ENCODE results near the gene FASLG. TPM values are rescaled to one million over a fixed set of nuclear protein-coding genes. Genes with fewer than 3 reads are reported as not detected.
"Not testable (repeated sequence)": the region's sequence is repeated elsewhere in the genome, so short reads cannot be mapped to it uniquely, and the experiment has no call there.

FASLG gene
- total RNA-seq, 1 experiment from 2014 or later: not detected

DNA sequence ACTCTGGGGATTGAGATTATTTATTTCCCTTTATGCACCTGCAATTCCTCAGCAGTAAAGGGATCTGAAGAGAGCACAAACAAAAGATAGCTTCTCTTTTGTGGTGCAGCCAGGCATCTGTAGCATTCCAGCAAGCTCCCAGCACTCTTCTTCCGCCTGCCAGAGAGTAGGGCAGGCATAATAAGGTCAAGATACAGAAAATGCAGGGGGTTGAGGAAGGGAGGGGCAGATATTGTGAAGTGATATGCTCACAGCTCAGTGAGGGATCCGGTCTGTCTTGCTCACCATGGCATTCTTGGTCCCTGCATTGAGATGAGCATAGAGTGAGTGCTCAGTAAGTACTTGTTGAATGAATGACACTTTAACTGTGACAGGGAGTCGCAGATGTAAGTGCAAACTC is 23.9 kb downstream of the FASLG start:
- no peak overlapping the region for H3K27ac ChIP-seq (ENCODE audit: low read depth, low read length, poor library complexity, severe bottlenecking)
- H3K27me3 ChIP-seq (replicated peaks; ENCODE audit: insufficient read depth, low read depth, low read length, poor library complexity): no peaks in the 10 kb centered on the region
- no peaks in the 10 kb centered on the region for H3K4me1 ChIP-seq (ENCODE audit: insufficient read depth, low read length, poor library complexity, severe bottlenecking)
- H3K9me3 ChIP-seq (ENCODE audit: low read depth, low read length, poor library complexity, severe bottlenecking): no peaks in the 10 kb centered on the region
- CTCF ChIA-PET: no interaction called here
- H3K4me3 ChIP-seq (ENCODE audit: low read depth, low read length, poor library complexity, severe bottlenecking): no peak overlapping the region
- no peaks in the 10 kb centered on the region for H3K36me3 ChIP-seq (ENCODE audit: insufficient read depth, low read length, poor library complexity, severe bottlenecking)
- no peak for TF ChIP-seq EZH2 (IDR thresholded peaks at IDR 0.05; ENCODE audit: borderline replicate concordance, low read depth, low read length, poor library complexity, severe bottlenecking)
- TF ChIP-seq, protein P1, sequence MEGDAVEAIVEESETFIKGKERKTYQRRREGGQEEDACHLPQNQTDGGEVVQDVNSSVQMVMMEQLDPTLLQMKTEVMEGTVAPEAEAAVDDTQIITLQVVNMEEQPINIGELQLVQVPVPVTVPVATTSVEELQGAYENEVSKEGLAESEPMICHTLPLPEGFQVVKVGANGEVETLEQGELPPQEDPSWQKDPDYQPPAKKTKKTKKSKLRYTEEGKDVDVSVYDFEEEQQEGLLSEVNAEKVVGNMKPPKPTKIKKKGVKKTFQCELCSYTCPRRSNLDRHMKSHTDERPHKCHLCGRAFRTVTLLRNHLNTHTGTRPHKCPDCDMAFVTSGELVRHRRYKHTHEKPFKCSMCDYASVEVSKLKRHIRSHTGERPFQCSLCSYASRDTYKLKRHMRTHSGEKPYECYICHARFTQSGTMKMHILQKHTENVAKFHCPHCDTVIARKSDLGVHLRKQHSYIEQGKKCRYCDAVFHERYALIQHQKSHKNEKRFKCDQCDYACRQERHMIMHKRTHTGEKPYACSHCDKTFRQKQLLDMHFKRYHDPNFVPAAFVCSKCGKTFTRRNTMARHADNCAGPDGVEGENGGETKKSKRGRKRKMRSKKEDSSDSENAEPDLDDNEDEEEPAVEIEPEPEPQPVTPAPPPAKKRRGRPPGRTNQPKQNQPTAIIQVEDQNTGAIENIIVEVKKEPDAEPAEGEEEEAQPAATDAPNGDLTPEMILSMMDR (conservative IDR thresholded peaks at IDR 0.05; ENCODE audit: low read depth, low read length): no peak
- no TSS peak for BruUV-seq (replicated peaks)
- DNase-seq (ENCODE audit: low spot score): no peak
- intact Hi-C loops (cut with micrococcal nuclease; ENCODE audit: unreplicated experiment): no loop called here
- POLR2A ChIA-PET (ENCODE audit: low non-redundant PET): no interaction called here

DNA sequence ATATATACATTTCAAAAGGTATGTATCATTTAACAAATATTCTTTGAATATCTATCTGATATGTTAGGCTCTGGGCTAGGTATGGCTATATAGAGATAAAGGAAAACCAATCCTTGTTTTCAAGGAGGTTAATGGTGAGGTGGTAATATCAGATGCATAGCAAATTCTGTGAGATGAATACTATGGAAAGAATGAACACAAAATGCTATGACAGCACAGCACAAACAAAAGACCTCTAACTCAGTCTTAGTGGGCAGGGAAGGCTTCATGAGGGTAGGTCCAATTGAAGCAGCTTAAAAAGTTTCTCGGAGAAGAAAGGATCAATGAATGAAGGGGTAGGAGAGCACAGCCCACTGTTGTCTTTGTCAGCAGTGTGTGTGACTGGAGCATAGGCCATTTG is 27.2 kb downstream of the FASLG start:
- Histone ChIP-seq H3K27me3 (replicated peaks; ENCODE audit: insufficient read depth, low read depth, low read length, poor library complexity) (no peaks in the 10 kb centered on the region), H3K4me1 (ENCODE audit: insufficient read depth, low read length, poor library complexity, severe bottlenecking) (no peaks in the 10 kb centered on the region), H3K4me3 (ENCODE audit: low read depth, low read length, poor library complexity, severe bottlenecking) (no peak overlapping the region), H3K27ac (ENCODE audit: low read depth, low read length, poor library complexity, severe bottlenecking) (no peak overlapping the region), H3K9me3 (ENCODE audit: low read depth, low read length, poor library complexity, severe bottlenecking) (no peaks in the 10 kb centered on the region), H3K36me3 (ENCODE audit: insufficient read depth, low read length, poor library complexity, severe bottlenecking) (no peaks in the 10 kb centered on the region)
- no TSS peak for BruUV-seq (replicated peaks)
- ChIA-PET CTCF (no interaction called here), POLR2A (ENCODE audit: low non-redundant PET) (no interaction called here)
- TF ChIP-seq, protein P1 (conservative IDR thresholded peaks at IDR 0.05; ENCODE audit: low read depth, low read length): no peak
- TF ChIP-seq EZH2 (IDR thresholded peaks at IDR 0.05; ENCODE audit: borderline replicate concordance, low read depth, low read length, poor library complexity, severe bottlenecking): no peak
- intact Hi-C loops (cut with micrococcal nuclease; ENCODE audit: unreplicated experiment): no loop called here
- DNase-seq (ENCODE audit: low spot score): no peak

DNA sequence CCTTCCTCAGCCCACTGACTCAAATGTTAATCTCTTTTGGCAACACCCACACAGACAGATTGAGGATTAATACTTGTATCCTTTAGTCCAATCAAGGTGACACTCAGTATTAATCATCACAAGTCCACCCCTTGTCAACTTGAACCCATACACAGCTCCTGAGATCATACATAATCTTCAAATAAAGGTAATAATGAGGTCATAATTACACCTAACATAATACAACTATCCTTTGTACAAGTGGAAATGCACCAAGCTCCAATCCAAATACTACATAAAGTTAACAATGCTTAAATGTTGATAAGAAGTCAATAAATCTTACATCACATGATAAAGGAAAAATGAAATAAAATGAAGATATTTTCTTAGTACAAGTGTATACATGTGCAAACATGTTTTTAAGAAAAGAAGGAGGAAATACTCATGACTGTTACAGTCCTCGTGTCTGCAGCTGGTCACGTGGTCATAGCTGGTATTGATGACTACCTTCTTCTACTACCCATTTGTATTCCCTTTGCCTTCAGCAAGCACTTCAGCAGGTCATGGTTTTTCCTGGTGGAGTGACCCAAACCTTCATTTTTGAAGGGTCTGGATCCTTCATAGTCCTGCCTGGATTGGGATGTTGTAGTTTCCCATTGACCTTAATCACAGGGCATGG is 29.7 kb downstream of the FASLG start:
- H3K27ac ChIP-seq (ENCODE audit: low read depth, low read length, poor library complexity, severe bottlenecking); H3K27me3 ChIP-seq (replicated peaks; ENCODE audit: insufficient read depth, low read depth, low read length, poor library complexity); H3K9me3 ChIP-seq (ENCODE audit: low read depth, low read length, poor library complexity, severe bottlenecking); POLR2A ChIA-PET (ENCODE audit: low non-redundant PET); H3K36me3 ChIP-seq (ENCODE audit: insufficient read depth, low read length, poor library complexity, severe bottlenecking); CTCF ChIA-PET; intact Hi-C loops (cut with micrococcal nuclease; ENCODE audit: unreplicated experiment); BruUV-seq (replicated peaks); DNase-seq (ENCODE audit: low spot score); H3K4me1 ChIP-seq (ENCODE audit: insufficient read depth, low read length, poor library complexity, severe bottlenecking); H3K4me3 ChIP-seq (ENCODE audit: low read depth, low read length, poor library complexity, severe bottlenecking): not testable (repeated sequence)

DNA sequence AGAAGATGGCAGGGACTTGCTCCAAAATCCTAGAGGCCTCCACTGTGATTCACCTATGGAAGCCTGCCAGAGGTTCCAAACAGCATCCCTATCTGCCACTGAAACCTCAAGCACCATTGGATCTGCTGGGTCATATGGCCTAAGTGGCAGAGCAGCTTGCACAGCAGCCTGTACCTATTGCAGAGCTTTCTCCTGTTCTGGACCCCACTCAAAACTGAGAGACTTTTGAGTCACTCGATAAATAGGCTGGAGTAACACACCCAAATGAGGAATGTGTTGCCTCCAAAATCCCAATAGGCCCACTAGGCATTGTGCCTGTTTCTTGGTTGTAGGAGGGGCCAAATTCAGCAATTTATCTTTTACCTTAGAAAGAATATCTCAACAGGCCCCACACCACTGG is 32.0 kb downstream of the FASLG start:
- intact Hi-C loops (cut with micrococcal nuclease; ENCODE audit: unreplicated experiment); POLR2A ChIA-PET (ENCODE audit: low non-redundant PET); BruUV-seq (replicated peaks); H3K4me3 ChIP-seq (ENCODE audit: low read depth, low read length, poor library complexity, severe bottlenecking); H3K9me3 ChIP-seq (ENCODE audit: low read depth, low read length, poor library complexity, severe bottlenecking); DNase-seq (ENCODE audit: low spot score); H3K27me3 ChIP-seq (replicated peaks; ENCODE audit: insufficient read depth, low read depth, low read length, poor library complexity); CTCF ChIA-PET; H3K36me3 ChIP-seq (ENCODE audit: insufficient read depth, low read length, poor library complexity, severe bottlenecking); H3K27ac ChIP-seq (ENCODE audit: low read depth, low read length, poor library complexity, severe bottlenecking); H3K4me1 ChIP-seq (ENCODE audit: insufficient read depth, low read length, poor library complexity, severe bottlenecking): not testable (repeated sequence)
